ENCODE results near the gene MDFIC.
"Not testable (repeated sequence)": the region's sequence is repeated elsewhere in the genome, so short reads cannot be mapped to it uniquely, and the experiment has no call there.

MDFIC gene, protein sequence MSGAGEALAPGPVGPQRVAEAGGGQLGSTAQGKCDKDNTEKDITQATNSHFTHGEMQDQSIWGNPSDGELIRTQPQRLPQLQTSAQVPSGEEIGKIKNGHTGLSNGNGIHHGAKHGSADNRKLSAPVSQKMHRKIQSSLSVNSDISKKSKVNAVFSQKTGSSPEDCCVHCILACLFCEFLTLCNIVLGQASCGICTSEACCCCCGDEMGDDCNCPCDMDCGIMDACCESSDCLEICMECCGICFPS

DNA sequence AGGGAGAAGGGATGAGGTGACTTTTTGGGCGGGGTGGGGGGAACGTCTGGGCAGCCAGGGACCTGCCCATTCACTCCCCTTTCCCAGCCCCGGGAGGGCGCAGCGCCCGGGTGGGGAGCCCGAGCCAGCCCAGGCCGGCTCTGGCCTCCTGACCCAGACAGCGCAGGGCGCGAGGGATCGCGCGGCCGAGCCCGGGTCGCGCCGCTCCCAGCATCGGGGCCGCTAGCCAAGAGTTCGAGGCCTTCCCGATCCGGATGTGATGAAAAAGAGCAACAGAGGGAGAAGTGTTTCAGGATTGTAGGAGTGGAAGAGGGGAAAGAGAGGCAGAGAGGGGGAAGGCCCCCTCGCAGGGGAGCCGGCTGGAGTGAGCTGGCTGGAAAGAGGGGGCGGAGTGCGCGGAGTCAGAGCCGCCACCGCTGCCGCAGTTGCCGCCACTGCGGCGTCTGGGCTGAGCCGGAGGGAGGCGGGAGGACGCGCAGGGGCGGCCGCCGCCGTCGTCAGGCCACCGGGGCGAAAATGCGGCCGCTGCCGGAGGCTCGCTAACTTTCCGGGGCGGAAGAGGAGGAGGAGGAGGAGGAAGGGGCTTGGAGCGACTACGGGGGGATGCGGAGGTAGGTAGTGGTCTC, at the start of gene MDFIC:
MDFIC (plus strand) TSS at position 69 of the 626 bp plus-strand sequence. CDS start 940 bp downstream, outside the sequence.
- peak; percentile 18 for DNase-seq

DNA sequence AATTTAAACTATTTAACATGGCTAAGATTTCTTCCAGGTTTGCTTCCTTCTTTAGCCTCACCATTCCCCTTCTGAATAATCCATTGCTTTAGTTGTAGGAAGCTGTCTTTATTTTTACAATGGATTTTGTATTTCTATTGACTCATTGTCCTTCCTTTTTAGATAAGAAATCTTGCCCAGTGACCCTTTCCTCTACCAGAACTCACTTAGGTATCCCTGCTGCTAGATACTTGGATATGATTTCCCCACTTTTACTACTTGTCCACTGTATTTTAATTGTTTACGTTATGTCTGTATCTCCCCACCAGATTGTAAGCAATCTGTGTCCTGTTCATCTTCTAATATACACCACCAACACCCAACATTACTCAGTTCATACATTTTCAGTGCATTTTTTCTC, 47.7 kb upstream of the MDFIC start:
- no peak for DNase-seq

DNA sequence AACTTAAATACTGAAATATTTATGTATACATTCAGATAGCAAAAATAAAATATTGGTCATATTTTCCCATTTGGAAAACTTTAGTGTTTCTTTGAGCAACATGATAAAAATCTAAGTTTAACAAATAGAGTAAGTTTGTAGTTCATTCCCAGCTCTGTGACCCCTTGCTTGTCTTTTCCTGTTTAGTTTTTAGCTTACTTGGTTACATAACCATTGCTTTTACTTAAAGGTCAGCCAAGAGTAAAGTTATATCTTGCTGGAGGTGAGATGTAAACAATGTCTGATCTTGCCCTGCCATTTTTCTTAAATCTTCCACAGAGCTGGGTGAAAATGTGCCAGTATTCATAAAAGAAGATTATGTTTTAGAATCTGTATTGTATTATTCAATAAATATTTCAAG, 46.7 kb upstream of the MDFIC start:
- no peak for DNase-seq

DNA sequence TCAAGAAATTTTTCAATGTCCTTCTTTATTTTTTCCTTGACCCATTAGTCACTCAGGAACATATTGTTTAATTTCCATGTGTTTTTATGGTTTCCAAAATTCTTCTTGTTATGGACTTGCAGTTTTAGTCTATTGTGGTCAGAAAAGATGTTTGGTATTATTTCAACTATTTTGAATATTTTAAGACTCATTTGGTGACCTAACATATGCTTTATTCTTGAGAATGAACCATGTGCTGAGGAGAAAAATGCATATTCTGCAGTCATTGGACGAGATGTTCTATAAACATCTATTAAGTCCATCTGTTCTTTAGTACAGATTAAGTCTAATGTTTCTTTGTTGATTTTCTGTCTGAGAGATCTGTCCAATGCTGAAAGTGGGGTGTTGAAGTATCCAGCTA, 42.3 kb upstream of the MDFIC start:
- peak; percentile 42 for DNase-seq

DNA sequence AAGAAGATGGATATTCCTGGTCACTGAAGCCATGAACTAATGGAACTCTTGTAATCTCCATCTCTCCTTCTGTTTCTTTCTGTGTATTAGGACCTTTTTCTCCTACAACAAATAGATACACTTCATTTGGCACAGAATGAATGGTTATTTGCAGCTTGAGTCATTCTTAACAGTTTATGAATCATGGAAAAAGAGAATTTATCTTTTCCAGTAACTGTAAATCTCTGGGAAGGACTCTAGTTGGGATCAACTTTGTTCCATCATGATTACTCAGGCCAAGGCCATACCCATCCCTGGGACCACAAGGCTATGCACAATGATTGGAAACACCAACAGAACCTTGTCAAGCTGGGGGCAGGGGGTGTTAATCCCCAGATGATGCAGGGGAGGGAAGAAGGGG, 36.1 kb upstream of the MDFIC start:
- DNase-seq: no peak

DNA sequence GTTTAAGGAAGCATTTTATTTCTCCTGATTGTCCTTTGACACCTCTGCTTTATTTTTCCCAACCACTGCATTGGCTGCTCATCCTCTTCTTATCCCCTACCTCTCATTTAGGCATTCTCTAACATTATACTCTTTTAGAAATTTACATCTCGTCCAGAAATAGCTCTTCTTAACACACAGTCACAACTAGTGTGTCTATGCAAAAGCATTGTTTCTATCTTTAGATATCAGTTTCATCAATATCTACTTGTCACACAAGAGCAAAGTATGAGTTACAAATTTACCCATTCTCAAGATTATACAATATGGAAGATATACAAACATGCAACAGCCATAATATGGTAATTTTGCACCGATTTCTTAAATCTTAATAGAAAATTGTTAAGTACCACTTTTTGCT, 35.7 kb upstream of the MDFIC start:
- DNase-seq: no peak

DNA sequence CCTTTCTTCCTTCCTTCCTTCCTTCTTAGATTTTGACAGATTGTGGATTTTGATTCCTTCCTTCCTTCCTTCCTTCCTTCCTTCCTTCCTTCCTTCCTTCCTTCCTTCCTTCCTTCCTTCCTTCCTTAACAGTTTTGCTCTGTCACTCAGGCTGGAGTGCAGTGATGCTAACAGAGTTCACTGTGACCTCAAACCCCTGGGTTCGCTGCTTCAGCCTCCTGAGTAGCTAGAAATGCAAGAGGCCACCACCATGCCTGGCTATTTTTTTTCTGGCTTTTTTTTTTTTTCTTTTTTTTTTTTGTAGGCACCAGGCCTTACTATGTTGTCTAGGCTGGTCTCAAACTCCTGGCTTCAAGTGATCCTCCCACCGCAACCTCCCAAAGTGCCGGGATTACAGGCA, 32.8 kb upstream of the MDFIC start:
- DNase-seq: not testable (repeated sequence)

DNA sequence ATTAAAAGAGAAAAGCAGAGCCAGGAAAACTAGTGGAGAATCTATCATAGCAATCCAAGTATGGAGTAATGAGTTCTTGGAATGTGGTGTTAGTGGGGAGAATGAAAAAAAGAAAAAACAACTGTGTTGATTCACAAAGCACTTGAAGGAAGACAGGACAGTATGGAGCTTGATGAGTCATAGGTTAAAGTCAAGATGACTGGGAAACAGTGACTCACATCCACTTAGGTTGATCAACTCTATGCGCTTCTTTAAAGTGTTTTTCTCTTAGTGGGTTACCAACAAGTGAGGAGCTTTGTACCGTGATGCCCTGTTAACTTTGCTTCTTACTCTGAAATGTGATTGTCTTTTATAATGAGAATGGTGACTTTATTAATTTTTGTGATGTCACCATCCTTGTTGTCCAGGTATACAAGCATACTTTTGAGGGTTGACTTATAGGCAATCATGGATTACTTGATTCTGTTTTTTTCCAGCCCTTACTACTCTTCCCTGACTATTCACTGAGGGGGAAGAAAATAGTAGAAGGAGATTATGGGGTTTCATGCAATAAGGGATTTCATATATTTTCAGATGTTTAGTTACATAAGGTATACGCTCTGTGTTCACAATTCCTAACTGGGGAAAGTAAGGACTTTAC, 32.1 kb upstream of the MDFIC start:
- no peak for DNase-seq

DNA sequence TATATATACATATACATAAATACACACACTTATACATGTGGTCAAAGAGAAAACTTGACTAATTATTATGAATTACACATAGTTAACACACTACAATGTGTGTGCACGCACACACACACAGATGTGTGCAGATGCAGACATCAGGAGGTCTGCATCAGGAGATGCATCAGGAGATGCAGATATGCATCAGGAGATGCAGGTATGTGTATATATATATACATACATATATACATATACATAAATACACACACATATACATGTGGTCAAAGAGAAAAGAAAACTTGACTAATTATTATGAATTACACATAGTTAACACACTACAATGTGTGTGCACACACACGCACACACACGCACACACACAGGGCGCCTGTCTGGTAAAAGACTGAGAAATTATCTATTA, 31.3 kb upstream of the MDFIC start:
- no peak for DNase-seq

DNA sequence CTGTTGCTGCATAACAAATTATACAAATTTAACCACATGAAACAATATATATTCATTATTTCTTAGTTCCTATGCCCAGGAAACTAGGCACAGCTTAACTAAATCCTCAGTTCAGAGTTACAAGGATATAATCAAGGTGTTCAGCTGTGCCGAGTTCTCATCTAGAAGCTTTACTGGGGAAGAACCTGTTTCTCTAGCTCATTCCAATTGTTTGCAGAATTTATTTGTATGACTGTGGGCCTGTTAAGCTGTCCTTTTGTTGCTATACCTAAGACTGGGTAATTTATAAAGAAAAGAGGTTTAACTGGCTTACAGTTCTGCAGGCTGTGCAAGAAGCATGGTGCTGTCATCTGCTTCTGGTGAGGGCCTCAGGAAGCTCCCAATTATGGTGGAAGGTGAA, 21.8 kb upstream of the MDFIC start:
- DNase-seq: no peak

DNA sequence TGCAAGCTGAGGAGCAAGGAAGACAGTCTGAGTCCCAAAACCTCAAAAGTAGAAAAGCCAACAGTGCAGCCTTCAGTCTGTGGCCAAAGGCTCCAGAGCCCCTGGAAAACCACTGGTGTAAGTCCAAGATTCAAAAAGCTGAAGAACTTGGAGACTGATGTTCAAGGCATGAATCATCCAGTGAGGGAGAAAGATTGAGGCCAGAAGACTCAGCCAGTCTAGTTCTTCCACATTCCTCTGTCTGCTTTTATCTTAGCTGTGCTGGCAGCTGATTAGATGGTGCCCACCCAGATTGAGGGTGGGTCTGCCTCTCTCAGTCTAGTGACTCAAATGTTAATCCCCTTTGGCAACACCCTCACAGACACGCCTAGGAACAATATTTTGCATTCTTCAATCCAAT, 20.1 kb upstream of the MDFIC start:
- DNase-seq: no peak

DNA sequence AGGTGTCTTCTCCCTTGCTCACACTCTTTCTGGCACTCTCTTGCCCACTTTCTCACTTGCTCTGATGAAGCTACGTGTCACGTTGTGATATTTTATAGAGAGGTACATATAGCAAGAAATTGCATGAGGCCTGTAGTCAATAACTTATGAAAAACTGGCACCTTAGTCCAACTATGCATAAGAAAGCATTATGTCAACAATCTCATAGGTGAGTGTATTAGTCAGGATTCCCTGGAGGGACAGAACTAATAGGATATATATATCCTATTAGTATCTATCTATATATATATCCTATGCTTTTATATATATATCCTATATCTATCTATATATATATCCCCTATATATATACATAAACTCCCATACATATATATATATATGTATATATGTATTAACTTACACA, 18.8 kb upstream of the MDFIC start:
- DNase-seq: no peak

DNA sequence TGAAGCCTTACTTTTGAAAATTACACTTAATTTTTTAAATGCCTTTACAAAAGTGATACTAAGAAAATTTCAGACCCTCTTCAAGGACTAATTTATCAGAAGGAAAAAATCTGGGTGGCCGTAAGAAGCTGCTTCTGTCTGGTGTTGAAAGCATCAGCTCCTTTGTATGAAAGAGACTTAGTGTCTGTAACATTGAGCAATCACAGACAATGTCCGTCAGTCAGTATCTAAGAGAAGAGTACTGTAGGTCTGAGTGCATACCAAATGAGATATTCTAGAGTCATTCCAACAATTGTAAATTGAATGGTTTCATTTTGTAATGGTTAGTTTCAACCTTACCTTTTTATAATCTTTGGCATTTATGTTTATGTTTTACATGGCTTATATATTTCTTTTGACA, 11.1 kb upstream of the MDFIC start:
- no peak for DNase-seq

DNA sequence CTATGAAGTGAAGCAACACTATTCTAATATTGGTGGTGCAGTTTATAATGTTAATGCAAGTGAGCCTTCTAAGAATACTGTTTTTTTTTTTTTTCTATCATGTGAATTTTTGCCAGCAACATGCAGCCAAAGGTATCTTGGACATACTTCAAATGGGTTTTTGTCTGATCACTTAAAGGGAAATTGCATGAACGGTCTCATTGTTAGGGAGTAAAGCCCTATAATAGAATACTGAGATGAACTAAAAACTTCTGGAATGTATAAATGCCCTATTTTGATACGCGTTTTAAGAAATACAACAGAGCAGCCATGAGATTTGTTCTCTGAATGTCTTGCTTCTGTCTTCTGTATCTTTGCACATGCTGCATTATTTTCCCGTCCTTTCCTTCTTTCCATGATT, 10.5 kb upstream of the MDFIC start:
- no peak for DNase-seq

DNA sequence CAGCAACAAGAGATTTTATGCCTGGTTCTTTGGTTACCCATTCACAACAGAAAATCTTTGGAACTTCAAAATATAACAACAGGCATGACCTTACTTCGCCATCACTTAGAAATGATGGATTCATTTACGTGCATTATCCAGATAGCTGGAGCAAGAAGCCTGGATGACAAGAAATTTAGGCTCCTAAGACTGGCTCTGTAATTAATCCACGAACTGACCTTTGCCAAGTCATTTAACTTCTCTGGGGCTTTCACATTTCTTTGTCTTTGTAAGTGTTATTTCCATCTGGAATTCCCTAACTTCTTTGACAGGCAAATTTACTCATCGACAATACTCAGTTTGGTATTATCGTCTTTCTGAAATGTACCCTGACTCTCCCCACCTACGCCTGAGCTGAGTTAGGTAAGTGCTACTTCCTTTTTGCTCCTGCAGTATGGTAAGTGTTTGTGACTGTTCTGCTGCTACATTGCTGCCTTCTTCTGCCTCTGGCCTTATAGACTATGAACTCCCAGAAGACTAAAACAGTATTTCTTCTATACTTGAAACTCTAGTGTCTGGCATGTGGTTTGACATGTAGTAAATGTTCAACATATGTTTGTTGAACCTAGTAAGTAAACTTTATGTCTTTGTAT, 5.5 kb upstream of the MDFIC start:
- no peak for DNase-seq

DNA sequence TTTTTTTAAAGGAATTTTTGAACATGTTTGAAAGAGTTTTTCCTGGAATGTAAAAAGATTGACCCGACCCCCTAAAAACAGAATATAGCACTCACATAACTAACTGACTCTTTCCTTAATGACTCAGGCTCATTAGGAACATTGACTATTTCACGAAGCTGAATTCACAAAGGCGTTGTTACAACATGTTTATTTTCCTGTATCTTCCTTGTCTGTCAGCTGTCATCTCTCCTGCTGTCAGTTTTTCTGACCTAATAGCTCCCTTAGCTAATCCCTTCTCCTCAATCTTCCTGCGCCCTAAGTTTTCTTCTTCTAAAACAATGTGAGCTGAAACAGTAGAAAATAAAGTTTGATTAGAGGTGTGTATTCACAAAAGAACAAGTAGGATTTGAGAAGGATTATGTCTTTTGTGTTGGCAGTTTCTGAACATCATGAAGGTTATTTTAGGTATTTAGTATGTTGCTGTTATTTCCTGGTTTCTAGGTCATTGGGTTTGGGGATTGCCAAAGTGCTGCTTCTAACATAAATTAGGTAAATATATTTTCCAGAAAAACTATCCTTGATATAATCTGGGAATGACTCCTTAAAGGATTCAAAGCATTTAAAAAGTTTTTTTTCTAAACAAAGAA, 4.6 kb upstream of the MDFIC start:
- no peak for DNase-seq

DNA sequence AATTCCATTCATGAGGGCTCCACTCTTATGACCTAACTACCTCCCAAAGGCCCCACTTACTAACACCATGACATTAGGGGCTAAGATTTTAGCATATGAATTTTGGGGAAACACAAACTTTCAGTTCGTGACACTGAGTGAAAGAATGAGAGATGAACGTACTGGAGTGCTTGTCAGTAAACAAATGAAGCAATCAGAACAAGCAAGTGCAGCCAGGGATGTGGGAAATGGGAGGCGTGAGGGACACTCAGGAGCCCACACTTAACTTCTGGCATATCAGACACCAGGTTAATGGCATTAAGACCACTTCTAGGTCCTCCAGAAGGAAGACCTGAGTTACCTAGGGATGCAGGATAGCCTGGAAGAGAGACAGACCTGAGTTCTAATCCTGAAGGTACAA, 2.3 kb upstream of the MDFIC start:
- no peak for DNase-seq

DNA sequence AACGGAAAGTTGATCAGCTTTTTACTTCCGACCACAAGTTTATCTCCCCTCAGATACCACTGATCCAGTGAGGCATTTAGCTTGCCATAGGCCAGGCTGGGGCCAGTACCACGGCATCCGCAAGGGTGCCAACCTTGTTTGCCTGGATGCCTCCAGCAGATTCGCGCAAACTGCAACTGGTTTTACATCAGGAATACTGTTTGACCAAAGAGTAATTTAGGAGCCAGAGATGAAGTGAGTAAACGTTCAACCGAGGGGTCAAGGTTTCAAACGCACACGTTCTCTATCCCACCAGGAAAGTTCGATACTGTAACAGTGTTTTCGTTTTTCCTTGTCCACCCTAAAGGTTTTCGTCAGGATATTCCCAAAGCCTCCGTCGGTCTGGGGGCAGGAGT, 266 bp upstream of the MDFIC start:
- no peak for DNase-seq

DNA sequence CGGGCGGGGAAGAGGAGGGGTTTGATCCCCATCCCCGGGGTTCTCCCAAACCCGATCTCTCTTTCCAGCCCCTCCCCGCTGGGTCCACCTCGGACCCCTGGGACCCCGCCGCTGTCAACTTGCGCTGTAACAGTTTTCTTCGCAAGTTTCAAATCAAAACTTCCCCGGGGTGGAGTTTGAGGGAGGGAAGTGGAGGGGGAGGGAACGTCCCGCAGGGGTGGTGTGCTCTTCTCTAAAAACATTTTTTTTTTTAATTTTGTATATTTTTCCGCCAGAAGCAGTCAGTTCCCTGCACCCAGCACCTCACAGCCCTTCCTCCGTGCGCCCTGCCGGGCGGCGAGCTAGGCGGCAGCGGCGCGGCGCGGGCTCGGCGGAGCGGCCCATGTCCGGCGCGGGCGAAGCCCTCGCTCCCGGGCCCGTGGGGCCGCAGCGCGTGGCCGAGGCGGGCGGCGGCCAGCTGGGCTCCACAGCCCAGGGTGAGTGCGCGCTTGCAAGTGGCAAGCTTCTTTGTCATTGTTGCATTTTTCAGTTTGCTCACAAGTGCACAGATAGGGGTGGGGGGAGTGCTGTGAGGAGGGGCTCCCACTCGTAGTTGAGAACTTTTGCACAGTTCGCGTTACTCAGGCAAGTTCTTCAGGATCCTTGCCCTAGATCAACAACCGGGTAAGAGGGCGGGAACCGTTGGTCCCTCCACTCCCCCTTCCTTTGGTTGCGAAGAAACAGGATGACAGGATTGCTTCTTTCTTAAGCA, 933 bp downstream of the MDFIC start:
- DNase-seq: peak; percentile 44

DNA sequence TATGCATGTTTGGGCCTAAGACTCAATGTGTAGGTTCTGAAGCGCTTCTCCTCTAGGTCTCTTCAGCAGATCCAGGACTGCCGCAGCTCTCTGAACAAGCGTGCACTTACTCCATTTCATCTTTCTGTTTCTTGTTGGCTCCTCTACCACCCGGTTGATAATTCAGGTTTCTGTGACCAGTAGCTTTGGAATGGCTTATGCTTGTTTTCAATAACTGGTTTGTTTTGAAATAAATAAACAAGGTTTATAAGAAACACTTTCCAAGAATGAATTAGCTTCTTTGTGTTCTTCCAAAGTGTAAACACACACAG, 1.5 kb downstream of the MDFIC start:
- DNase-seq: no peak

DNA sequence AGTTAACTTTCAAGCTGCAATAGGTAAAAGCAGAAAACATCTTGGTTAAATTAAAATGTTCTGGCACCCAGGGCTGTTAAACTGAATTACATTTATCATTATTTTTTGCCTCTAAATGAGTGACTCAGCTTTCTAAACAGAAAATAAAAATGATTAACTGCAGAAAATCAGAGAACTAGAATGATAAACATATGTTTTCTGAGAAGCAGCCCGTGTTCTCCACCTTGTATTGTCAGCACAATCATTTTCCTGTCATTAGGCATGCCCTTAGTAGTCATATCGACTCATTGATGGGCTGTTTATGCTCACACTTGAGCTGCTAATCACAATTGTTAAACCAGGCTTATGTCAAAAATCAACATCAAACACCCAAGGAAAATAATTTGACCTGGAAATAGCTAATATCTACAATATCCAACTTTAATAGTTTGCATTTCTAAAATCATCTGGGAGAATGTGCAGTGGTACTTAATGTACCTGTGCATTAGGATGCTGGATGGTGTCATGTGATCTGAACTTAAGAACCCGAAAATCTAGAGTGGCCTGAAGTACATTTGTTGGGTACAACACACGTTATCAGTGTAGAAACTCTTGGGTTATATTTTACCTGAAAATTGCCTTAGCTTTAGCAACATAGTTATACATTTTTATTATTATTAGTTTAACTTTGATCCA, 2.3 kb downstream of the MDFIC start:
- DNase-seq: no peak

DNA sequence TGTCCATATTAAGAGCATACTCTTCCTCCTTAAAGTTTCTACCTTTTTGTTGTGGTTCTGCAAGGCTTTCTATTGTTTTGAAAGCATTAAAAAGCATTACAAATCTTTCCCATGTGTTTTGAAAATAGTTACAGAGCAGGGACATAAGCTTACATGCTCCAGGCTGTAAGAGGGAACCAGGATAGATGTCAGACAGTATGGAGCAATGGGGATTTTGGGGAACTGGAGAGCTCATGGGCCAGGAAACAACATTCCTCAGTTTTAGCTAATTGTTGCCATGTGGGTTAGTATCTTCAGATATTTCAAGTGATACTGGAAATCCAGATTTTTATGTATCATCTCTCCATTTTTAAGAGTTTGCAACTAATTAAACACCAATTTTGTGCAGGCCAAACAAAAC, 3.5 kb downstream of the MDFIC start:
- DNase-seq: no peak

DNA sequence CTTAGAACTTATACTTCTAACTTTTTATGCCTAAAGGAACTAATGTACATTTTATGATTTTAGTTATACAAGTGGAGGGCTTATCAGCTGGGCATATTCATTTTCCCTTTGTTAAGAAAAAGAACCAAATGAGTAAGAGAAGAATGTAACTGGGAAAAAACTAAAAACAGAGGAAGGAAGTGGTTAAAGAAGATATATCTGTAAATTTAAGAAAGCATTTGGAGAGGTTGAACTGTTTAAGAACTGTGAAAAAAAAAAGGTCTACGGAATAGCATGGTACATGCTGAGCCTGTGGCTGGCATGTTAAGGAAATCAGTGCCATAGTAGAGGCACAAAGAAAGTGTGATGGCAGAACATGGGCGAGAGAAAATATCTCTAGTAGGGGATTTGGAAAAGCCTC, 6.2 kb downstream of the MDFIC start:
- DNase-seq: no peak

Measured in NCI-H2171 (cell line).